Adrenal gland (tissue), 5 donors: ENCODE results near the gene LSS.

Source experiments
- CTCF ChIP-seq, 6 experiments: fragments of 450-650 bp in 4 of 6; fragments of 200-600 bp in 2 of 6; sonication (generic) in 1 of 6; IDR thresholded peaks; 1 replicate in 5 of 6; 2 replicates in 1 of 6; pipeline versions ENCODE4 v1.5.1 to v1.8.0; 2016 to 2021; ENCODE audit warnings: antibody characterized with exemption in 6 of 6, mild to moderate bottlenecking in 2 of 6, moderate library complexity in 1 of 6
- POLR2A ChIP-seq, 2 donors: fragments of 450-650 bp; IDR thresholded peaks; one replicate each; pipeline ENCODE4 v1.6.1; 2017; ENCODE audit warnings: antibody characterized with exemption in 2 of 2, mild to moderate bottlenecking in 2 of 2, moderate library complexity in 1 of 2
- donor health status: DM: no; HTN: no; CAD: no.

- no peak for TF ChIP-seq CTCF (IDR thresholded peaks at IDR 0.05)
- TF ChIP-seq POLR2A (IDR thresholded peaks at IDR 0.05): no peak
Observed at GRCh38 chr21:46252840-46253239, 24.3 kb upstream of the LSS start.
